MM.1S (cell line): ENCODE data around the gene CRLF3.

Source experiments
- DNase-seq: peaks from one replicate; pipeline ENCODE4 v3.0.0-alpha.2; 2015
- H2AFZ ChIP-seq: fragments of 300-600 bp; sonication (generic); 2 replicates; pipeline ENCODE4 v1.6.0; 2016; ENCODE audit warnings: antibody characterized with exemption, low read length
- H3F3A ChIP-seq: fragments of 300-600 bp; sonication (generic); 2 replicates; pipeline ENCODE4 v1.6.1; 2016; ENCODE audit warnings: mild to moderate bottlenecking, antibody characterized with exemption, low read length, moderate library complexity, mixed read lengths; ENCODE audit not compliant: insufficient read depth
- H3K27ac ChIP-seq: fragments of 300-600 bp; sonication (generic); 2 replicates; pipeline ENCODE4 v1.5.1; 2016; ENCODE audit warnings: mild to moderate bottlenecking, low read length
- H3K27me3 ChIP-seq: fragments of 300-600 bp; sonication (generic); replicated peaks from 2 replicates; pipeline ENCODE4 v1.6.0; 2016; ENCODE audit warnings: low read length; ENCODE audit not compliant: insufficient read depth
- H3K36me3 ChIP-seq: fragments of 300-600 bp; sonication (generic); replicated peaks from 2 replicates; pipeline ENCODE4 v1.6.1; 2016; ENCODE audit warnings: mild to moderate bottlenecking, low read length, mixed read lengths; ENCODE audit not compliant: insufficient read depth
- H3K4me1 ChIP-seq: fragments of 300-600 bp; sonication (generic); 2 replicates; pipeline ENCODE4 v1.6.1; 2016; ENCODE audit warnings: low read length, mixed read lengths
- H3K4me2 ChIP-seq: fragments of 300-600 bp; sonication (generic); 2 replicates; pipeline ENCODE4 v1.6.0; 2016; ENCODE audit warnings: low read depth, low read length
- H3K4me3 ChIP-seq: fragments of 300-600 bp; sonication (generic); 2 replicates; pipeline ENCODE4 v1.5.1; 2016; ENCODE audit warnings: low read length, mixed read lengths
- H3K79me2 ChIP-seq: fragments of 300-600 bp; sonication (generic); 2 replicates; pipeline ENCODE4 v1.6.1; 2016; ENCODE audit warnings: mixed run types, low read length, mixed read lengths
- H3K9ac ChIP-seq: fragments of 300-600 bp; sonication (generic); 2 replicates; pipeline ENCODE4 v1.6.1; 2016; ENCODE audit warnings: low read length, mixed read lengths
- H3K9me2 ChIP-seq: fragments of 300-600 bp; sonication (generic); replicated peaks from 2 replicates; pipeline ENCODE4 v1.6.1; 2016; ENCODE audit warnings: mild to moderate bottlenecking, low read length, mixed read lengths; ENCODE audit not compliant: insufficient read depth
- H3K9me3 ChIP-seq: fragments of 300-600 bp; sonication (generic); replicated peaks from 2 replicates; pipeline ENCODE4 v1.6.1; 2016; ENCODE audit warnings: mild to moderate bottlenecking, low read length, mixed read lengths; ENCODE audit not compliant: insufficient read depth
- H4K20me1 ChIP-seq: fragments of 300-600 bp; sonication (generic); 2 replicates; pipeline ENCODE4 v1.6.1; 2016; ENCODE audit warnings: mild to moderate bottlenecking, low read length, moderate library complexity, mixed read lengths; ENCODE audit not compliant: insufficient read depth
- EZH2 ChIP-seq: fragments of 300-600 bp; sonication (generic); optimal IDR thresholded peaks from 2 replicates; pipeline ENCODE3; 2017; ENCODE audit warnings: low read depth, mild to moderate bottlenecking, antibody characterized with exemption, low read length, mixed read lengths
- EZH2phosphoT487 ChIP-seq: fragments of 300-600 bp; sonication (generic); IDR thresholded peaks from 2 replicates; pipeline ENCODE4 v1.6.1; 2018; ENCODE audit warnings: antibody characterized with exemption, low read length
- TF ChIP-seq, protein P1 (sequence below): fragments of 300-600 bp; sonication (generic); IDR thresholded peaks from 2 replicates; pipeline ENCODE4 v1.5.1; 2016; ENCODE audit warnings: antibody characterized with exemption, low read length, mixed read lengths

The CRLF3 gene

DNA sequence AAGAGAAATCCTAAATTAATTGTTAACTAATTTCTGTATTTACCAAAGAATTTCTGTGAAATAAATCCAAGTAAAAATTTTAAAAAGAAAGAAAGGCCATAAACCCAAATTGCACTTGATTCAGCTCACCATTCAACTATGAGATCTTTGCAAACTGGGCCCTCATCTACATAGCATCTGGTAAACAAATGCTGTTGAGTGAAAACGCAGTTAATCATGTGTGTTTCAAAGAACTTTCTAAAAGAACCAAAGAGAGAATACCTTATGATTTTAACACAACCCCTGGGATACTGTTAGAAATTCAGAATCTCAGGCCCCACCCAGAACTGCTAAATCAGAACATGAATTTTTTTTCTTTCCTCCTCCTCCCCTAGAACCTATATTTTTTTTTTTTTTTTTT is 16.6 kb downstream of the CRLF3 start:
- Histone ChIP-seq H3K9ac (no peak overlapping the region), H3K9me2 (no peaks in the 10 kb centered on the region), H3K4me1 (peaks cover 19% of the 10 kb centered on the region), H3K27ac (no peak overlapping the region), H3F3A (peaks cover 22% of the 10 kb centered on the region), H3K9me3 (no peaks in the 10 kb centered on the region), H3K36me3 (no peaks in the 10 kb centered on the region), H3K79me2 (peaks cover 81% of the 10 kb centered on the region), H4K20me1 (no peaks in the 10 kb centered on the region), H2AFZ (no peak overlapping the region), H3K4me3 (no peak overlapping the region), H3K4me2 (no peak overlapping the region), H3K27me3 (no peaks in the 10 kb centered on the region)
- DNase-seq: no peak
- no peak for TF ChIP-seq EZH2phosphoT487
- TF ChIP-seq, protein P1, sequence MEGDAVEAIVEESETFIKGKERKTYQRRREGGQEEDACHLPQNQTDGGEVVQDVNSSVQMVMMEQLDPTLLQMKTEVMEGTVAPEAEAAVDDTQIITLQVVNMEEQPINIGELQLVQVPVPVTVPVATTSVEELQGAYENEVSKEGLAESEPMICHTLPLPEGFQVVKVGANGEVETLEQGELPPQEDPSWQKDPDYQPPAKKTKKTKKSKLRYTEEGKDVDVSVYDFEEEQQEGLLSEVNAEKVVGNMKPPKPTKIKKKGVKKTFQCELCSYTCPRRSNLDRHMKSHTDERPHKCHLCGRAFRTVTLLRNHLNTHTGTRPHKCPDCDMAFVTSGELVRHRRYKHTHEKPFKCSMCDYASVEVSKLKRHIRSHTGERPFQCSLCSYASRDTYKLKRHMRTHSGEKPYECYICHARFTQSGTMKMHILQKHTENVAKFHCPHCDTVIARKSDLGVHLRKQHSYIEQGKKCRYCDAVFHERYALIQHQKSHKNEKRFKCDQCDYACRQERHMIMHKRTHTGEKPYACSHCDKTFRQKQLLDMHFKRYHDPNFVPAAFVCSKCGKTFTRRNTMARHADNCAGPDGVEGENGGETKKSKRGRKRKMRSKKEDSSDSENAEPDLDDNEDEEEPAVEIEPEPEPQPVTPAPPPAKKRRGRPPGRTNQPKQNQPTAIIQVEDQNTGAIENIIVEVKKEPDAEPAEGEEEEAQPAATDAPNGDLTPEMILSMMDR: no peak
- no peak for TF ChIP-seq EZH2

DNA sequence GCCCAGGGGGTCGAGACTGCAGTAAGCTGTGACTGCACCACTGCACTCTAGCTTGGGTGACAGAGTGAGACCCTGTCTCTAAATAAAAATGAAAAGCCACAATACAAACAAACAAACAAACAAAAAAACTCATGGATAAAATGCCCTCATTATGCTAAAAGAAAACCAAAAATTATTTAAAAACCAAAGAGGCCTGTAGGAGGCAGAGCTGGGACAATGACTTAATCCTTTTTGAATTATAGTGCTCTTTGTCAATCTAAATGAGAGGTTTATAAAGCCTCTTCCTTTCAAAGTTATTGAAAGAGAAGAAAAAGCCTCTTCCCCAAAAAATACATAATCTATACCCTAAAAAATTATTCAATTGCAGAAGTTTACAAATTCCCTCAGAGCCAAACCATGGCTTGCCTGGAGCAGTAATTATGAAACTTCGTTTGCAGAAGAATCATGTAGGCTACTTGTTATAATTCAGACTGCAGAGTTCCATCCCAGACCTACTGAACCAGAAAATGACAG is 18.5 kb downstream of the CRLF3 start:
- Histone ChIP-seq H3K27me3 (no peaks in the 10 kb centered on the region), H3K9ac (no peak overlapping the region), H3K27ac (no peak overlapping the region), H2AFZ (no peak overlapping the region), H3K4me2 (no peak overlapping the region), H3F3A (peaks cover 22% of the 10 kb centered on the region), H3K9me3 (no peaks in the 10 kb centered on the region), H3K79me2 (peaks cover 64% of the 10 kb centered on the region), H3K4me3 (no peak overlapping the region), H3K4me1 (peaks cover 13% of the 10 kb centered on the region), H4K20me1 (no peaks in the 10 kb centered on the region), H3K9me2 (no peaks in the 10 kb centered on the region), H3K36me3 (no peaks in the 10 kb centered on the region)
- TF ChIP-seq EZH2phosphoT487: no peak
- TF ChIP-seq, protein P1: peak; percentile 17; the same call in 1 of the 2 replicates
- TF ChIP-seq EZH2: no peak
- no peak for DNase-seq

DNA sequence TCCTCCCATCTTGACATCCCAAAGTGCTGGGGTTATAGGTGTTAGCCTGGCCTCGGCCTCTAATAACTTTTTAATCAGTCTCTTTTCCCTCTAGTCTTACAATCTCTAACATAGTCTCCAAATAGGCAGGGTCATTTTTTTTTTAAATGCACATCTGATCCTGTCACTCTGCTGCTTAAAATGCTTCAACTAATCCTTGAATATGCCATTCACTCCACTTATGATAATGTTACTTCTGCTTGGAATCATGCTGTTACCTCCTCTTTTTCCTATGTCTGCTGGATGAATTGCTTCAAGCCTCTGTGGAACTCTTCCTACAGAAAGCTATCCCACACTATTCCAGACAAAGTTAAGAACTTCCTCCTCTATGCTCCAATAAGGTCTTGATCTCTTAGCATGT is 22.8 kb downstream of the CRLF3 start:
- H3K27me3 ChIP-seq: no peaks in the 10 kb centered on the region
- H2AFZ ChIP-seq: no peak overlapping the region
- H3K36me3 ChIP-seq: no peaks in the 10 kb centered on the region
- peaks cover 34% of the 10 kb centered on the region for H3K79me2 ChIP-seq
- H3K4me3 ChIP-seq: no peak overlapping the region
- H3K9me3 ChIP-seq: no peaks in the 10 kb centered on the region
- no peak for DNase-seq
- no peaks in the 10 kb centered on the region for H4K20me1 ChIP-seq
- TF ChIP-seq, protein P1: no peak
- TF ChIP-seq EZH2phosphoT487 (no peak), EZH2 (no peak)
- H3F3A ChIP-seq: no peaks in the 10 kb centered on the region
- no peak overlapping the region for H3K27ac ChIP-seq
- no peaks in the 10 kb centered on the region for H3K4me1 ChIP-seq
- H3K4me2 ChIP-seq: no peak overlapping the region
- no peaks in the 10 kb centered on the region for H3K9me2 ChIP-seq
- H3K9ac ChIP-seq: no peak overlapping the region
